Sigmoid colon (tissue), 7 donors: ENCODE results near the gene AUTS2. TPM values are rescaled to one million over a fixed set of nuclear protein-coding genes. Genes with fewer than 3 reads are reported as not detected.

Source experiments
- DNase-seq: peaks from one replicate; pipeline ENCODE4 v3.0.0-alpha.2; 2019
- H3K27ac ChIP-seq, 4 donors: fragments of 200-600 bp; sonication (generic); one replicate each; pipeline ENCODE4 v1.5.1; 2016 to 2019; ENCODE audit warnings: mild to moderate bottlenecking in 1 of 4
- H3K27me3 ChIP-seq, 3 donors: fragments of 200-600 bp; sonication (generic); one replicate each; pipeline ENCODE4 v1.5.1; 2019; ENCODE audit warnings: mild to moderate bottlenecking in 1 of 3
- H3K36me3 ChIP-seq, 4 donors: fragments of 200-600 bp; sonication (generic); one replicate each; pipeline ENCODE4 v1.5.1; 2016 to 2019
- H3K4me1 ChIP-seq, 4 donors: fragments of 200-600 bp; sonication (generic); one replicate each; pipeline ENCODE4 v1.5.1; 2017 to 2019
- H3K4me3 ChIP-seq, 4 donors: fragments of 200-600 bp; sonication (generic); one replicate each; pipeline ENCODE4 v1.5.1; 2017 to 2019; ENCODE audit warnings: mild to moderate bottlenecking in 2 of 4, moderate library complexity in 1 of 4
- H3K9me3 ChIP-seq, 4 donors: fragments of 200-600 bp in 3 of 4; sonication (generic) in 3 of 4; one replicate each; pipeline versions ENCODE4 v1.5.1 to v1.6.1; 2013 to 2019
- CTCF ChIP-seq, 4 experiments: fragments of 450-650 bp in 3 of 4; fragments of 200-600 bp in 1 of 4; IDR thresholded peaks; one replicate each; pipeline ENCODE4 v1.5.1; 2016 to 2019; ENCODE audit warnings: antibody characterized with exemption in 4 of 4, mild to moderate bottlenecking in 3 of 4, moderate library complexity in 2 of 4
- EP300 ChIP-seq, 4 donors: sonication (generic); formaldehyde crosslinking; IDR thresholded peaks; one replicate each; pipeline ENCODE4 v1.6.1; 2017; ENCODE audit warnings: antibody characterized with exemption in 4 of 4
- POLR2A ChIP-seq, 2 donors: fragments of 450-650 bp; IDR thresholded peaks; one replicate each; pipeline ENCODE4 v1.6.1; 2016; ENCODE audit warnings: antibody characterized with exemption in 2 of 2, mild to moderate bottlenecking in 2 of 2, moderate library complexity in 2 of 2
- POLR2AphosphoS5 ChIP-seq, 4 donors: sonication (generic); formaldehyde crosslinking; IDR thresholded peaks; one replicate each; pipeline ENCODE4 v1.6.1; 2017; ENCODE audit warnings: antibody characterized with exemption in 4 of 4
- WGBS, 2 donors: extraction: QIAGEN DNeasy Blood & Tissue Kit; methylation state at CpG; one replicate each; pipeline ENCODE4 v1.1.7; 2013; 5-methylcytosine and 5-hydroxymethylcytosine counted together
- intact Hi-C: fragments of 100-400 bp; cut with DNase I; formaldehyde crosslinking; loops from one replicate; pipeline ENCODE4 v1.15.1; 2023
- polyA plus RNA-seq, 3 donors: library from polyadenylated mRNA; stranded (reverse); fragments of 200-250 nt; gene quantifications; one replicate each; pipeline ENCODE4 v1.2.3, GENCODE V29; 2013
- total RNA-seq, 4 donors: library from RNA; depleted of rRNA; stranded (reverse); fragments of >200 nt; gene quantifications; one replicate each; pipeline ENCODE4 v1.1.0, GENCODE V29; 2016
- donor health status: healthy with polysubstance abuse.
- donor health status: Bipolar disorder and iron deficiency.
- donor health status: healthy.

Gene AUTS2
- total and polyA plus RNA-seq, 7 donors = 3.6 to 55.7 (median 25.5) TPM

- Histone ChIP-seq H3K4me3 (no peak overlapping the region), H3K9me3 (no peaks in the 10 kb centered on the region), H3K36me3 (no peaks in the 10 kb centered on the region), H3K27me3 (no peaks in the 10 kb centered on the region), H3K27ac (no peak overlapping the region), H3K4me1 (peaks cover 0 to 18% (median 7%) of the 10 kb centered on the region in 4 donors)
- intact Hi-C loops = no loop called here
- TF ChIP-seq CTCF (IDR thresholded peaks at IDR 0.05) (no peak), EP300 (IDR thresholded peaks at IDR 0.05) (no peak), POLR2AphosphoS5 (IDR thresholded peaks at IDR 0.05) (no peak), POLR2A (IDR thresholded peaks at IDR 0.05) (no peak)
- 71 to 74% methylated on average over 7 of the region's 7 CpGs for WGBS, 2 donors
- no peak for DNase-seq
Observed at GRCh38 chr7:69749372-69749979, 151.2 kb downstream of the AUTS2 start.

- no peaks in the 10 kb centered on the region for H3K27me3 ChIP-seq
- H3K4me1 ChIP-seq = peaks cover 0 to 18% (median 7%) of the 10 kb centered on the region in 4 donors
- 87 to 88% methylated on average over 4 of the region's 4 CpGs for WGBS, 2 donors
- TF ChIP-seq POLR2A (IDR thresholded peaks at IDR 0.05) = no peak
- no peak for TF ChIP-seq CTCF (IDR thresholded peaks at IDR 0.05)
- no peak for TF ChIP-seq POLR2AphosphoS5 (IDR thresholded peaks at IDR 0.05)
- no peak for TF ChIP-seq EP300 (IDR thresholded peaks at IDR 0.05)
- DNase-seq = no peak
- no peak overlapping the region for H3K4me3 ChIP-seq
- H3K27ac ChIP-seq = no peak overlapping the region
- no peaks in the 10 kb centered on the region for H3K9me3 ChIP-seq
- H3K36me3 ChIP-seq = no peaks in the 10 kb centered on the region
- intact Hi-C loops = no loop called here
Observed at GRCh38 chr7:69749994-69750393, 151.7 kb downstream of the AUTS2 start.

GRCh38 chr7:69751026-69751425 is 152.8 kb downstream of the AUTS2 start:
- Histone ChIP-seq H3K4me1 (peaks cover 0 to 22% (median 11%) of the 10 kb centered on the region in 4 donors), H3K27me3 (no peaks in the 10 kb centered on the region), H3K9me3 (no peaks in the 10 kb centered on the region), H3K4me3 (no peak overlapping the region), H3K36me3 (no peaks in the 10 kb centered on the region), H3K27ac (no peak overlapping the region)
- intact Hi-C loops = no loop called here
- WGBS, 2 donors = 58 to 83% methylated on average over 1 of the region's 1 CpG
- DNase-seq = no peak
- TF ChIP-seq POLR2AphosphoS5 (IDR thresholded peaks at IDR 0.05) = no peak
- TF ChIP-seq CTCF (IDR thresholded peaks at IDR 0.05) = no peak
- TF ChIP-seq POLR2A (IDR thresholded peaks at IDR 0.05) = no peak
- no peak for TF ChIP-seq EP300 (IDR thresholded peaks at IDR 0.05)

GRCh38 chr7:69753981-69754380 is 155.7 kb downstream of the AUTS2 start:
- 9 to 61% methylated on average over 2 of the region's 2 CpGs for WGBS, 2 donors
- Histone ChIP-seq H3K4me1 (peaks cover 0 to 39% (median 32%) of the 10 kb centered on the region in 4 donors), H3K9me3 (no peaks in the 10 kb centered on the region), H3K36me3 (no peaks in the 10 kb centered on the region), H3K4me3 (no peak overlapping the region), H3K27me3 (no peaks in the 10 kb centered on the region), H3K27ac (no peak overlapping the region)
- intact Hi-C loops = no loop called here
- DNase-seq = no peak
- TF ChIP-seq EP300 (IDR thresholded peaks at IDR 0.05) = no peak
- TF ChIP-seq POLR2A (IDR thresholded peaks at IDR 0.05) = no peak
- TF ChIP-seq CTCF (IDR thresholded peaks at IDR 0.05) = no peak
- no peak for TF ChIP-seq POLR2AphosphoS5 (IDR thresholded peaks at IDR 0.05)

- Histone ChIP-seq H3K27me3 (no peaks in the 10 kb centered on the region), H3K4me1 (peaks cover 0 to 39% (median 30%) of the 10 kb centered on the region in 4 donors), H3K9me3 (no peaks in the 10 kb centered on the region), H3K27ac (no peak overlapping the region), H3K4me3 (no peak overlapping the region), H3K36me3 (no peaks in the 10 kb centered on the region)
- TF ChIP-seq CTCF (IDR thresholded peaks at IDR 0.05) = no peak
- no peak for TF ChIP-seq EP300 (IDR thresholded peaks at IDR 0.05)
- TF ChIP-seq POLR2AphosphoS5 (IDR thresholded peaks at IDR 0.05) = no peak
- TF ChIP-seq POLR2A (IDR thresholded peaks at IDR 0.05) = no peak
- intact Hi-C loops = no loop called here
- no peak for DNase-seq
- 67 to 72% methylated on average over 3 of the region's 3 CpGs for WGBS, 2 donors
Observed at GRCh38 chr7:69754476-69754875, 156.2 kb downstream of the AUTS2 start.
